Measurements from ENCODE around the gene CCNI2. TPM values are rescaled to one million over a fixed set of nuclear protein-coding genes. Genes with fewer than 3 reads are reported as not detected.
"Not testable (repeated sequence)": the region's sequence is repeated elsewhere in the genome, so short reads cannot be mapped to it uniquely, and the experiment has no call there.

The CCNI2 gene
- total RNA-seq, 1 donor from 2014 or later = not detected

DNA sequence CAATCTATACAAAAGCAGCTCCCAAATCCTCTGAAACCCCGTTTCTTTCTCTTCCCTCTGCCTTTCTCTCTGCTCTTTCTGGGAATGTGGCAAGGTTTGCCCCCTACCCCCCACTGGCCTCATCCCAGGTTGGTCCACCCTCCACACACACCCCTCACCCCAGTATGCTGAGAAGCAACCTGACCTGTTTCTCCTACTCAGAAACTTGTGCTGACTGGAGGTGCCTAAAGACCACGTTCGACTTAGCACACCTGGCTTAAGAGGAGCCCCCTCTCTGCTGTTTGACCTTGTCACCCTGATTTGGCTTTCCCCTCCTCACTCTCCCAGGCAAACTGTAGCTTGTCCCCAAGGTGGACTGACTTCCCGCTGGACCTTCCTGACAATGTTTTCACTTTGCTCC lies 30.9 kb downstream of the CCNI2 start:
- DNase-seq (ENCODE audit: low spot score) (no peak), ATAC-seq (no peak)

DNA sequence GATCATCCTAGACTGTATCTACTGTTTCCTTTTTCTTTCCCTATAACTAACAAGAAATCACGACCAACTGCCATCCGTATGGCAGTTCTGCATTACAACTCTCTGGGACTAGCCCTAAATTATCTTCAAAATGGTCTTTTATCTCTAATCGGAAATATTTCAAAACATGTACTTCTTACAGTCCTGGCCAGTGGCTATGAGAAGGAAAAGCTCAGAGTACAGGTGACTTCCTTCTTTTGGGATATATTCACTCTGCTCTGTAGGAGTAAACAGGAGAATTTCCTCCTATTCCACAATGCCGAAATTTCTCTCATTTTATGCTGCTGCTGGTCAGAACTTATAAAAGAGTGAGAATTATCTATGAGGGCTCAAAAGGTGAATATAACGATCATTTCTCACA lies 31.6 kb downstream of the CCNI2 start:
- ATAC-seq (no peak), DNase-seq (ENCODE audit: low spot score) (no peak)

DNA sequence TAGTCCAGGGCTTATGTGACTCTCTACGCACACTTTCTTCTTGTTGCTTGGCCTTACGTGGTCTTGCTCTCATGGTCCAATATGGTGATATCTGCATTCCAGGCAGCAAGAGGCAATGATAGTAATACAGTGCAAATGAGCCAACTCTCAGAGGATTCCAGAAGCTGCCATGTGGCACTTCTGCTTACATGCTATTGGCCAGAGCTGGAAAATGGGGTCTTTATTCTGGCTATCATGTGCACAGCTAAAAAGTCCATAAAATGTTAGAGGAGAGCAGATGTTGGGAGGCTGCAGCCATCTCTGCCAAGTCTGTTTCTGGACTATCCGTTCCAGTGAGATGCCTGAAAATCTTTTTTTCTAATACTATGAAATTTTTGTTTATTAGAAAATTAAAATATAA lies 32.7 kb downstream of the CCNI2 start:
- ATAC-seq = no peak
- DNase-seq (ENCODE audit: low spot score) = no peak

DNA sequence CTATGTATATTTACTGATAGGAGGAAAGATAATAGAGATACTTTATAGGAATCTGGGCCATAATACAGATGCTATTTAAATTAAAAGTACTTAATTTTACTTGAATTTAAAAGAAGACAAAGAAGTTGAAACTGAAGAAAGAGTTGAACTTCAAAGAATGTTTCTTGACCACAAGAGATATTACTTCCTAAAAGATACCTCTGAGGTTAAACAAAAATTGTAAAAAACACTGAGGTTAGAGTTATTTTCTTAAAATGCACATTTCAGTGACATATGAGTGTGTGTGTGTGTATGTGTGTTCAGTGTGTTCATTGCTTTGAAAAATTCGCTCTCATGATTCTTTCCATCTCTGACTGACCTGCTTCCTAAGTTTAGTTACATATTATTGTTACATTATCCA lies 33.4 kb downstream of the CCNI2 start:
- no peak for ATAC-seq
- no peak for DNase-seq (ENCODE audit: low spot score)

DNA sequence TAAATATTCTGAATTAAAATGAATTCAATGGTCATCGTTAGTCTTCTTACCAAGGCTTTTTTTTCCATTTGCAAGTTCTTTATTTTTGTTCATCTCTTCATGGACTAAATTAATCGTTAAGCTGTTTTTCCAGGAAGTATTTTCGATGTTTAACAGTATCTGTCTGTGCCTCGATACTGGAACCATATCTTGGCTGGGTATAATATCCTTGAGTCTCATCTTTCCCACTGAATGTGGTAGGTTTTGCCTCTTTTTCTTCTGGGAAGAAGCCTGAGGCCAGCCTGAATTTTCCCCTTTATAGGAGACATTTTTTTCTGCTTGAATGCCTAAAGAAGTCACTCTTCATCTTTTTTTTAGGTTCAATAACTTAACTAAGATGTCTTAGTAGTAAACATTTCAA lies 33.8 kb downstream of the CCNI2 start:
- no peak for DNase-seq (ENCODE audit: low spot score)
- no peak for ATAC-seq

DNA sequence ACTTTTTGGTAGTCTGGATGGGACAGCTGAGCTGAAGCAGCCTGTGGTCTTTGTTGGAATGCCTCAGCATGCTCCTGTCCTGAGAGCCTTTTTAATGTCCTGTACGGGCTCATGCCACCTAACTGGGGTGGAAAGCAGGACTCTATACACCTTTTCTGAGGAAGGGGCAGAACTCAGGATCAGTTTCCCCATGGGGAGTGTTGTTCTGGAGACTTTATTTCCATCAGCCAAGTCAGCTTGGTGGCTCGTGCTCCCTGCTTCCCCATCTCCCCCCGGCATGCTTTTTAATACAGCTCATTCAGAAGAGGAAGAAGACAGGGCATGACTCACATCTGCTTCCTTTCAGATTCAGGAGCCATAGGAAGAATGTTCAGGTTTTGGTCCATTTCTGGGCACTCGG lies 34.9 kb downstream of the CCNI2 start:
- DNase-seq (ENCODE audit: low spot score) = no peak

DNA sequence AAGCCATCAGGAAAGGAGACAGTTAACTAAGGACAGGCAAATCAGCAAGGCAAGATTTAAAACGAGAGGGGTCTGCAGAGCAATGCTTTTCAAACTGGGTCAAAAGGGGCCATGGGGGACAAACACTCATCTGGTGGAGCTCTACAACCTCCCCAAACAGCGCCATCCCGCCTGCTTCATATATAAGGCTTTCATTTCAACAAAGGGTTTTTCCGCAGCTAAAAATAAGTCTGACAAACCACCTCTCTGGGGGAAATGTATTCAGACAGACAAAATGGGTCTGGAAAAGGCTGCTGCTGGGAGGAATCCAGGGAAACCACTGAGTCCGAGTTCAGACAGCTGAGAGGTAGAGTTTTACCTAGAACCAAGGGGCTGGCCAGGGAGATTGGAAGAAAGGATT lies 38.1 kb downstream of the CCNI2 start:
- DNase-seq (ENCODE audit: low spot score) (no peak), ATAC-seq (no peak)

More for the DNA sequence above, 34.9 kb downstream of the CCNI2 start:
- no peak for ATAC-seq

DNA sequence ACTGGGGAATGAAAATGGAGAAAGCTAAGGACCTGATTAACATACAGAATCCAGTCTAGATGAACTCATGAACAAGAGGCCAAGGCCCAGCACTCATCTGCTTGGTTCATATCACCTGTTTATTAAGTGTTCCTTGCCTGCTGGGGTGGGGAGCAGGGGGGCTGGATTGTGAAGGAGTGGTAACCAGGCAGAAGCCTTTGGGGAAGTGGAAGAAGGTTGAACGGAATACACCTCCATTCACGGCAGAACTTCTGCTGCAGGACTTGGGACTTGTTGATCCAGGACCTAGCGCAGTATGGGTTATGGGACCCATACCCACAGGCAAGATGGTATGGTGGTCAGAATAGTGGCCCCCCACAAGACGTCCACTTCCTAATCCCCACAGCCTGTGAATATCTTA lies 38.6 kb downstream of the CCNI2 start:
- DNase-seq (ENCODE audit: low spot score) (no peak), ATAC-seq (no peak)

DNA sequence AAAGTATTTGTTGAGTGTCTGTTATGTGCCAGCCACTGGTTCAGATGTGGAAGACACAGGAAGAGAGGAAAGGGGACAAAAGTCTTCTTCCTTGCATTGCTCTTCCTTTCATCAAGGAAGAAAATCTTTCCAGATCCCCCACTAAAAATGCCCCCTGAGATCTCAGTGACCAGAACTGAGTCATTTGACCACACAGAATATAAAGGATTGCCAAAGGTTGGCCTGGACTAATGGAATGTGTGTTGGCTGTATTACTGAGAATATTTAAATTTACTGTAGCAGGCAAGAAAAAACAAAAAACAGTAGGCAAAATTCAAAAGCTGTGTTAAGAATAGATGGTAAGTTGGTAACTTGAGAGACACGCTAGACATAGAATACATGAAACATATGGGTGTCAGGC lies 39.9 kb downstream of the CCNI2 start:
- ATAC-seq = no peak

DNA sequence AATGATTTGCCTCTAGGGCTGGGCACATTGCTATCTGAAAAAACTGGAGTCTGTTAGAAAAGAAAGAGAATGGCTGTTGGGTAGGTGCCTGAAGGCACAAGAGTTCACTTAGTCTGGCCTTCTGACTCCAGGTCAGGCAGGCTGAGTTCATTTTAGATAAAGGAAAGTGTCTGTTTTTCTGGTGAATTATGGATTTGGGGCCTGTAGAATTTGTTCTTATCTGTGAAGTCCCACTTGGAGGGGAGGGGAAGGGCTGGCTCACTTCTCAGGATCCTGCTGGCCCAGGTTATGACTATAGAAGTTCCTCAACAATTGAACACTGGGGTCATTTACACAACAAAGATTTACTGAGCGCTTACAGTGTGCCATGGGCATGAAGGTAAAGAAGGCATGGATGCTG lies 41.3 kb downstream of the CCNI2 start:
- ATAC-seq (peak; percentile 52), DNase-seq (ENCODE audit: low spot score) (no peak)

More for the DNA sequence above, 39.9 kb downstream of the CCNI2 start:
- DNase-seq (ENCODE audit: low spot score) = no peak

DNA sequence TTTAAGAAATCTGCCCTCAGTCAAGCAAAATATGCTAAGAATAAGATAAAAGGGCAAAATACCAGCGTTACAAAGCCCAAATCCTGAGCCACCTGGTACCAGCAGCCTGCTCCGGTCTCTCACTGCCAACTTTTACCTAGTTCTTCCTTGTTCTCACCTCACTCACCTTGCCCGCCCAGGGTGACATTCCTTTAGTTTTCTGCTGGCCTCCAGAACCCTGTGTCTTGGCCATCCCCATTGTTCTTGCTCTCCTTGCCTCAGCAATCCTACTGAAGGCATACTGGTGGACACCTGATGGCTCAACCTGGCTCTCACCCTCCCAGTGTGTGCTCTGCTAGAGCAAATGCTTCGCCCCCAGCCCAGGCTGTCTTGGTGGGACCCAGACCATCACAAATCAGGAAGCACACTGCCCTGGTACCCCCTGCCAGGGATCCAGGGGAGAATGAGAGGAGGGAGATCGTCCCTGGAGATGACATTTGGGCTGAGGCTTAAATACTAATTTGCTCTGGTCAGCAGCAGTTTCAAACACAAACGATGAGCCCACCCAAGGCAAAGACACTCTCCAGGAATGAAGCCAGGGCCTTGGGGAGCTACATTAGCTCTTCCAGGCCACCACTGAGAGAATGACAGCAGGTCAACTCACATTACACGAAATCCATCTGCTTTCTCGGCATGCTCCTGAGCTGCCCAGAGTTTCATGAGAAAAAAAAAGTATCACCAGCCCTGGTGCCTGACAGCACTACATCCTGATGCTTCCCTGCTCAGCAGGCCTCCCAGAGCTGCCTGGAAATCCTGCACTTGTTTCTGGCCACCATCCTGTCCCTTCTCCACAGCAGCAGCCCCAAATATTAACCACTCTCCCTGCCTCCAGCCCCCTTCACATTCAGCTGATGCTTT lies 42.0 kb downstream of the CCNI2 start:
- DNase-seq (ENCODE audit: low spot score) = no peak
- no peak for ATAC-seq

DNA sequence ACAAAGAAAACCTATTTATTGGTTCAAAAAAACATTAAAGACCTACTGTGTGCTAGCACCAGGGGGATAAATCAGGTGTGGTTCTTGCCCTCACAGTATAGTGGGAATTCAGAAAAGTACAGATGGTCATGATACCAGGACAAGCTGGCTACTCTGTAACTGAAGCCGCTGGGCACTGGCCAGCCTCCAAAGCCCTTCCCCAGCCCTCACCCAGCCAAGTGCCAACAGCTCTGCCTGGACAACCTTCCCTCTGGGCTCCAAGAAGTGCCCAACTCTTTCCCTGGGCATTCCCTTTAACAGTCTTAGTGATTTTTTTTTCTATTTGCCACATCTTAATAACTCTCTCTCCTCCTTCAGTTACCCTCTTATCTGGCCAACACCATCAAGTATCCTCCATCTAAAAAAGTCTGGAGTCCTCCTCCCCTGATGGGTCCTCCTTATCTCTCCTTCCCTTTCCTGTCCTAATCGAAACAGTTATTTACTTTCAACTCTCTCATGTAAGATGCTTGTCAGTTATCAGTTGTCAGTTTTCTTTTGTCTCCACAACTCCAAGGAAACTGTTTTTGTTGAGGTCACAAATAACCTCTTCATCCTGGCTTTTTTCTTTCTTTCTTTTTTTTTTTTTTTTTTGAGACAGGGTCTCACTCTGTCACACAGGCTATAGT lies 43.1 kb downstream of the CCNI2 start:
- DNase-seq (ENCODE audit: low spot score) (peak; percentile 71), ATAC-seq (peak; percentile 97)

DNA sequence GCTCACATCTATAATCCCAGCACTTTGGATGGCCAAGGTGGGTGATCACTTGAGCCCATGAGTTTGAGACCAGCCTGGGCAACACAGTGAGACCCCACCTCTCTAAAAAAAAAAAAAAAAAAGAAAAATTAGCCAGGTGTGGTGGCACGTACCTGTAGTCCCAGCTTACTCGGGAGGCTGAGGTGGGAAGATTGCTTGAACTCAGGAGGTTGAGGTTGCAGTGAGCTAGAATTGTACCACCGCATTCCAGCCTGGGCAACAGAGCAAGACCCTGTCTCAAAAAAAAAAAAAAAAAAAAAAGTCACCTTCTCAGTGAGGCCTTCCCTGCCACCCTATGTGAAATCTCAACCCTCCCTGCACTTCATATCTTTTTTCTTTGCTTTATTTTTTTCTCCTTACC lies 43.8 kb downstream of the CCNI2 start:
- ATAC-seq (no peak), DNase-seq (ENCODE audit: low spot score) (no peak)

DNA sequence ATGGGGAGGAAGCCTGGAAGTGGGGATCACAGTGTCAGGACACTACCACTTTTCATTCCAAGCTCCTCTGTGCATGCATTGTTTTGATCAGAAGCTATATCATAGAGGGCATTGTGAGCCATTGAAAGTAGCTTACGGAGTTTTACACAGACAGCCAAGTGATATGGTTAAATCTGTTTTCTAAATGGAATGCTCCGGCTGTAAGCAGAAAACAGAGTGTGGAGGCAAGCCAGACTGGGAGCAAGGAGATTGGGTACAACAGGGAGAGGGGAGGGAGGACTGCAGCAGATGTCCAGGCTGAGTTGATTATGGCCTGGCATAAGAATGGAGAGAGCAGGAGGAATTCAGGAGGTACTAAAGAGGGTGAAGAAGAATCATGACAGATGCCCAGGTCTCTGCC lies 50.4 kb downstream of the CCNI2 start:
- ATAC-seq = no peak

DNA sequence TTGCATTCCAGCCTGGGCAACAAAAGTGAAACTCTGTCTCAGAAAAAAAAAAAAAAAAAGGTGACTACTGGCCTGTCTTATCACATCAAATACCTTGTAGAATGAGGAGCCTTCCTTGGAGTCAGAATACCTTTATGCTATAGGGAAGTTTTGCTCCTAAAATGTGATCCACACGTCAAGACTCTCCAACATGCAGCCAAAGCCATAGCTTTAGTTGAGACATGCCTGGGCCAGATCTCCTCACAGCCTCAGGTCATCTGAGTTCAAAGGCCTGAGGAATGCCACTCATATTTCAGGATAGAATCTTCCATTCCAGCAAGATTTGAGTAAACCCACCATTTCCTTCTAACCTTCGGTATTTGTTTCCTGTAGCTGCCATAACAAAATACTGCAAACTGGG lies 52.2 kb downstream of the CCNI2 start:
- ATAC-seq (no peak), DNase-seq (ENCODE audit: low spot score) (no peak)

More for the DNA sequence above, 50.4 kb downstream of the CCNI2 start:
- no peak for DNase-seq (ENCODE audit: low spot score)

DNA sequence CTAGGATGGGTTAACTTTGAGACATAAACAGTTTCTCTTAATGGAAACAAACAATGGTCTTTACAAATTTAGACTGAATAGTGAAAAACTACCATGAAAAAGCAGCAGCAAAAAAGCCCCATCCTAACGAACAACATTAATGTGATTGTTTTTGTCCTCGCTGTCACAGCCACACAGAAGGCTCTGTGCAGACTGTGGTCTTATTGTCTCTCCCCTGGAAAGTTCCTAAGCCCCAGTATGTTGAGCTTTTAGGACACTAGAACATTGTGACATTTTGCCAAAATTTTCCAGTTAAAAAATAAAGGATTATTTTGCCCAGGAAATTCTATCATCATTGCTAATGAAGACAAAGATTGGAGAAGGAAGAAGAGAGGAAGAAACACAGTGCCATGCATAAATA lies 53.3 kb downstream of the CCNI2 start:
- ATAC-seq (no peak), DNase-seq (ENCODE audit: low spot score) (no peak)

DNA sequence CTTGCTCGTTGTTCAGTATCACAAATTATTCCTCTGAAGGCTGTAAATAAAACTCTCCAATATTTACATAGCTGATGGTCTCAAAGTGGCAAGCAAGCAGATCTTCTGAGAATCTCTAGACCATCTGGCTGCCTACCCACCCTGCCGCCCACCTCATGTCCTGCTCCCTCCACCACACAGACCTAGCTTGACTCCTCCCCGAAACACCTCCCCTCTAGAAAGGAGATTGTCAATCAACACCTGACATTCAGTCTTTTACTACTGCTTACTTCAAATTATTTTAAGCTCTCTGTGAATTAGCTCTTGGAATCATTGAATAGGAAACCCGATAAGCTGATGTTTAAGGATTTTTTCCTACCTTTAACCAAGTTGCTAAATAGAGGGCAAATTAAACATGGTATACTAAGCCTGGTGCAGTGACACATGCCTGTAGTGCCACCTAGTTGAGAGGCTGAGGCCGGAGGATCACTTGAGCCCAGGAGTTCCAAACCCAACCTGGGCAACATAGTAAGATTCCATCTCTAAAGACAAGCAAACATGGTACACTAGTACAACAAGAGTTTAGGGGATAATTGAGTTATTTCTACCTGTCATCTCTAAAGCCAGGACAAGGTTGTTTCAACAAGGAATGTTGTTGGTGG lies 54.9 kb downstream of the CCNI2 start:
- no peak for DNase-seq (ENCODE audit: low spot score)
- no peak for ATAC-seq

DNA sequence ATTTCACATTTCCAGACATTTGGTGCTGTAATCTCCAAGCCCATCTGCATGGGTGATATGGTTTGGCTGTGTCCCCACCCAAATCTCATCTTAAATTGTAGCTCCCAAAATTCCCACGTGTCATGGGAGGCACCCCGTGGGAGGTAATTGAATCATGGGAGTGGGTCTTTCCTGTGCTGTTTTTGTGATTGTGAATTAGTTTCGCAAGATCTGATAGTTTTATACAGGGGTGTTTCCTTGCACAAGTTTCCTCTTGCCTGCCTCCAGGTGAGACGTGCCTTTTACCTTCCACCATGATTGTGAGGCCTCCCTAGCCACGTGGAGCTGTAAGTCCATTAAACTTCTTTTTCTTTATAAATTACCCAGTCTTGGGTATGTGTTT lies 55.5 kb downstream of the CCNI2 start:
- not testable (repeated sequence) for DNase-seq (ENCODE audit: low spot score); ATAC-seq

Data from left lobe of liver (tissue), 2 donors.